Activated CD4-positive, alpha-beta T cell treated with anti-CD3 and anti-CD28 coated beads for 36 hours (primary cell): ENCODE measurements around the gene SLX9. TPM values are rescaled to one million over a fixed set of nuclear protein-coding genes. Genes with fewer than 3 reads are reported as not detected.
"Not testable (repeated sequence)": the region's sequence is repeated elsewhere in the genome, so short reads cannot be mapped to it uniquely, and the experiment has no call there.

Experiments used
- ATAC-seq: fragments of 200-7000 bp; cut with Tn5 transposase; one replicate; pipeline ENCODE4 v1.10.0; 2021; ENCODE audit warnings: mild to moderate bottlenecking, moderate library complexity
- CTCF ChIA-PET: fragments of 350-600 bp; sonication (Branson Sonifier 250); formaldehyde crosslinking; loops from one replicate; lab custom pipeline; 2021; ENCODE audit warnings: antibody characterized with exemption; lab: Charles Lee
- POLR2A ChIA-PET: fragments of 350-600 bp; sonication (Branson Sonifier 250); formaldehyde crosslinking; loops from one replicate; lab custom pipeline; 2021; ENCODE audit warnings: antibody characterized with exemption, inconsistent platforms; lab: Charles Lee
- DNase-seq: peaks from one replicate; pipeline ENCODE4 v3.0.0-alpha.2; 2020
- H3K27ac Mint-ChIP-seq: one replicate; pipeline ENCODE4 v1.8.0; 2021; ENCODE audit warnings: mixed read lengths
- H3K27me3 Mint-ChIP-seq: one replicate; pipeline ENCODE4 v1.8.0; 2021; ENCODE audit warnings: mixed read lengths
- H3K36me3 Mint-ChIP-seq: one replicate; pipeline ENCODE4 v1.8.0; 2021; ENCODE audit warnings: low read depth, mixed read lengths
- H3K4me1 Mint-ChIP-seq: one replicate; pipeline ENCODE4 v1.8.0; 2021; ENCODE audit warnings: mixed read lengths
- H3K4me3 Mint-ChIP-seq: one replicate; pipeline ENCODE4 v1.8.0; 2021; ENCODE audit warnings: mild to moderate bottlenecking, moderate library complexity, mixed read lengths
- H3K9me3 Mint-ChIP-seq: one replicate; pipeline ENCODE4 v1.8.0; 2021; ENCODE audit warnings: low read depth, mixed read lengths
- intact Hi-C, 2 experiments: fragments of 100-400 bp; cut with DNase I in 1 of 2; cut with micrococcal nuclease in 1 of 2; formaldehyde crosslinking; loops; one replicate each; pipeline versions ENCODE4 v1.14.2 to v1.15.1; 2022 to 2024; cut with DNase I, micrococcal nuclease
- total RNA-seq, 2 experiments: library from RNA; stranded (reverse); gene quantifications; one replicate each; pipeline ENCODE4 v1.2.3, GENCODE V29; 2021

SLX9 gene
- total RNA-seq, 2 experiments from 2014 or later = 60.8 to 68.8 TPM

DNA sequence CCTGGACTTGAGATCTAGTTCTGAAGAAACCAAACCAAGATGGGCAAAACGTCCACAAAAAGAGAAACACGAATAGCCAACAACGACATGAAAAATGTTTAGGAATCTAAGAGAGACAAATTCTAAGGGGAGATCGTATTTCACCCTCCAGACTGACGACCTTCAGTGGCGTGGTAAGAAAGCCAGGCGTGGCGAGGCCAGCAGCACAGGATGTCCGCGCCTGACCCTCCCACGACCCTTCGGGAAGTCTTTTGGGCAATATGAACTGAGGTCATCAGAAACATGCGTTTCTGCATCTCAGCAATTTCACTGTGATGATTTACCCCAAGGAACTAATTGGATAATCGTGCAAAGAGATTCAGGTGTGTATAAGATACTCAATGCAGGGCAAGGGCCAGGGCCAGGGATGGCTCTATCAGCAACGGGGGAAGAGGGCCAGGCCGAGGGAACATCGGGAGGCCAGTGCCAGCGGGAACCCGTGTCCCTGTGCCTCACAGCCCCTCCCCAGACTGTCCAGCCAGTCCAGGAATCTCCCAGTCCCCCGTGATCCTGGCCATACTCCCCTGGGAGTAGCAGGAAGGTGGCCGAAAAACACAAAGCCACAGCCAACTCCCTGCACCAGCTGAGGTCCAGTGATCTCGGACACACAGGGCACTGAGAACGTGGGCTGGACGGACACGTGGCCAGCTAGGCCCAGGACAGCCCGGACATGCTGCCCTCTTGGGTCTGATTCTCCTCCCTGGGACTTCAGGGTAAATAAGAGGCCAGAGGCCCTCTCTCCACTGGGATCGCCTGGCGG lies 81.0 kb downstream of the SLX9 start:
- no peak overlapping the region for H3K27ac Mint-ChIP-seq
- no peak overlapping the region for H3K4me3 Mint-ChIP-seq
- POLR2A ChIA-PET = no interaction called here
- no peaks in the 10 kb centered on the region for H3K36me3 Mint-ChIP-seq
- ATAC-seq (no peak), DNase-seq (peak; percentile 1)
- peaks cover 9% of the 10 kb centered on the region for H3K9me3 Mint-ChIP-seq
- intact Hi-C loops = no loop called here
- CTCF ChIA-PET = no interaction called here
- peaks cover 23% of the 10 kb centered on the region for H3K27me3 Mint-ChIP-seq
- H3K4me1 Mint-ChIP-seq = peaks cover 6% of the 10 kb centered on the region

DNA sequence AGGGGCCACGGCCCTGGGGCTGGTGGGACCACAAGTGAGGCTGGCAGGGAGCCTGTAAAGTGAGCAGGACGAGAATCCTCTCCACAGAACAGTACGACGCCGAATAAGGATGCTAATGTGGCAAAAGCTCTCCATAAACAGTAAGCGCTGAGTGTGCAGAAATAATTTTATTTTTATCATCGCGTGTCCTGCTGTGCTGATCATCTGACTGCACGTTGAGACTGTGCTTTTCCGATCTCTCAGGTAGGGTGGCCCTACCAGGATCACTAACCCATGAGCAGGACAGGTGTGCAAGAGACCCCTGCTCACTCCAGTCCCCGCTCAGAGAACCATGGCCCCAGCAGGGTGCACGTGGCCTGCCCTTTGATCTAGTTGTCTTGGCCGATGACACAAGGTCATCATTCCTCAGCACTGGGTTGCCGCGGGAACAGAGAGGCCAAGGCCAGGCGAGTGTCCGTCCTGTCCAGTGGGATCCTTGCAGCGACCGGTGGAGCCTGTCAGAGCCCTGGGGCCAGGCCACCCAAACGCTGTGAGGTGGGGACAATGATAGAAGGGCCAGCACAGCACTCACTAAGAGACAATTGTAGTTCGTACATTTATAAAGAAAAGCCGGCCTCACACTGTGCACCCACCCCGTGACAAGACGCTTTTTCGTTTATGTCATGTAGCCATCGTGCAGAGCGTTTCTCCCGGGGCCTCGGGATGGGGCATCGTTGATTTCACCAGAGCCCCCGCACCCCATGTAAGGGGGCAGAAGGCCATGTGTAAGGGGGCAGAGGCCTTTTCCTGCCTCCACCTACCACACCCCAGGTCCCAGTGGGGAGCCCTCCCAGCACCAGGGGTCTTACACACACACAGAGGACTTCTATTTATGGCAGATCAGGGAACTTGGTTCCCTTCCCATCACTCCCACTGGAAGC lies 81.9 kb downstream of the SLX9 start:
- Mint-ChIP-seq H3K9me3 (peaks cover 9% of the 10 kb centered on the region), H3K27ac (no peak overlapping the region), H3K4me1 (peaks cover 6% of the 10 kb centered on the region), H3K4me3 (no peak overlapping the region), H3K27me3 (peaks cover 20% of the 10 kb centered on the region), H3K36me3 (no peaks in the 10 kb centered on the region)
- ChIA-PET CTCF (no interaction called here), POLR2A (no interaction called here)
- ATAC-seq (no peak), DNase-seq (peak; percentile 1)
- intact Hi-C loops = no loop called here

DNA sequence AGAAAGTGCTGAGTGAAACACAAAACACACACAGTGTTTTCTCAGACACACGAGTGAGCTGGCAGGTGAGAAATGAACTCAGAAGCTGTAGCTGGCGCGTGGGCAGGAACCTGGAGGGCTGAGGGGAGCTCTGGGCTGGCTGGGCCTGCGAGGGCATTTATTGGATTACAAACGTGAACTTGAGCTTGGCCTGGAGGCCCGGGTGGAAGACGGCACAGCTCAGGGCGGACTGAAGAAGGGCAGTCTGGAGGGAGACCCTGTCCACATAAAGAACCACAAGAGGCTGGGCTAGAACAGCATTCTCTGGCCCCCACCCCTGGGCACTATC lies 82.5 kb downstream of the SLX9 start:
- ChIA-PET POLR2A (no interaction called here), CTCF (no interaction called here)
- intact Hi-C loops = no loop called here
- Mint-ChIP-seq H3K9me3 (peaks cover 9% of the 10 kb centered on the region), H3K4me3 (no peak overlapping the region), H3K27me3 (peaks cover 18% of the 10 kb centered on the region), H3K4me1 (peaks cover 6% of the 10 kb centered on the region), H3K27ac (no peak overlapping the region), H3K36me3 (no peaks in the 10 kb centered on the region)
- no peak for ATAC-seq
- DNase-seq = no peak

DNA sequence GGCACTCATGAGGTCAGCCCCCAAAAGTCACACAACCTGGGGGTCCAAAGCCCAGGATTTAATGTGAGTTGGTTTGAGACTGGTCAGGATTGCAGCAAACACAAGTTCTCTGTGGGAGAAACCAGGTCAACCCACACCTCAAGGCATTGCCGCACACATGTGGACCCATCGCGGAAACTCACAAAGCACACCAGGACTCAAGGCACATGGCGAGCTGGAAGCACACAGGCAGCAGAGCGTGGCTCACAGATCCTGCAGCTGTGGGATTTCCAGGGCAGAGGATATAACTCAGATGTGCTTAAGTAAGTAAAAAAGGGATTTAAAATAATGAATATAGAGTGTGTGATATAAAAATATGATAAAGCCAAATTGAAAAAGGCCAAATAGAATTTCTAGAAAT lies 82.9 kb downstream of the SLX9 start:
- intact Hi-C loops = no loop called here
- DNase-seq (no peak), ATAC-seq (no peak)
- CTCF ChIA-PET = interaction anchor here (1.4 kb wide), 1 partner anchor 119 kb away, joined by 3 read pairs; no protein-coding TSS in a partner anchor
- Mint-ChIP-seq H3K9me3 (peaks cover 9% of the 10 kb centered on the region), H3K27me3 (peaks cover 13% of the 10 kb centered on the region), H3K36me3 (no peaks in the 10 kb centered on the region), H3K4me1 (peaks cover 4% of the 10 kb centered on the region), H3K27ac (no peak overlapping the region), H3K4me3 (no peak overlapping the region)
- POLR2A ChIA-PET = no interaction called here

DNA sequence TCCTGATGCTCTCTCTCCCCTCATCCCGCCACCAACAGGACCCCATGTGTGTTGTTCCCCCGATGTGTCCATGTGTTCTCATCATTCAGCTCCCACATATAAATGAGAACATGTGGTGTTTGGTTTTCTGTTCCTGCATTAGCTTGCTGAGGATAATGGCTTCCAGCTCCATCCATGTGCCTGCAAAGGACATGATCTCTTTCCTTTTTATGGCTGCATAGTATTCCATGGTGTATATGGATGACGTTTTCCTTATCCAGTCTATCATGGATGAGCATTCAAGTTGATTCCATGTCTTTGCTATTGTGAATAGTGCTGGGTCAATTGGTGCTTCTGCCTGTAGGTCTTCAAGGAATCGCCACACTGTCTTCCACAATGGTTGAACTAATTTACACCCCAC lies 84.7 kb downstream of the SLX9 start:
- H3K9me3 Mint-ChIP-seq, H3K36me3 Mint-ChIP-seq, H3K27me3 Mint-ChIP-seq, DNase-seq, intact Hi-C loops, H3K4me3 Mint-ChIP-seq, H3K27ac Mint-ChIP-seq, POLR2A ChIA-PET, H3K4me1 Mint-ChIP-seq, ATAC-seq: not testable (repeated sequence)
- CTCF ChIA-PET = interaction anchor here (0.6 to 1.4 kb wide), 3 partner anchors 17 to 269 kb away, joined by 3 to 5 read pairs (median 3); no protein-coding TSS in a partner anchor

DNA sequence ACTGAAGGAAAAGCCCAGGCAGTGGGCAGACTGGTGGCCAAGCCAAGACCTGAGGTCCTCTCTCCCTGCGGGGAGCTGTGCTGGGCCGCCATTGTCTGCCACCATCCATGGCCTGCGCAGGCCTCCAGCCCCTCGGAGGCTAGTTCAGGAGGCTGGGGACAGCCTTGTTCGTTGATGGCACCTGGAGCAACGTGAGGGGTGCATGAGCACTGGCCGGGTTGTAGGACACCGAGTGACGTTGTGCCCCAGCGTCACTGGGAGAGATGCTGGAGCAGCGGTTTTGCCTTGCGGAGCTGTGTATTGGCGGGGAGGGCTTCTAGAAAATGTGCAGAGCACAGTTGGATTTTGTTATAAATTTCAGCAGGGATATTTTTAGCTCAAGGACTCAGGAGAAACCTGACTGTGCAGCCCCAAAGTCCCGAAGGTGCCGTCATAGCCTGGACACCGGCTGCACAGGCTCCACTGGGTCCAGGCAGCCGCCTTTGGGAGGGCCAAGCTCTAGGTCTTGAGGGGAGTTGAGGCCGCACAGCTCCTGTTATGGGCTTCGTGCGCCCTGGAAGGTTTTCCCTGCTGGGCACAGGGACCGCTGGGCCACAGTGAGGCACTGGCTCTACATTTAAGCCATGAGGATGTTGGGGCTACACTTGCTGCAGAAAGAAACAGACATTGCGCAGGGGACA lies 86.4 kb downstream of the SLX9 start:
- POLR2A ChIA-PET = no interaction called here

More for the DNA sequence above, 86.4 kb downstream of the SLX9 start:
- Mint-ChIP-seq H3K9me3 (peaks cover 9% of the 10 kb centered on the region), H3K4me1 (no peaks in the 10 kb centered on the region), H3K27ac (no peak overlapping the region), H3K27me3 (peaks cover 2% of the 10 kb centered on the region), H3K4me3 (no peak overlapping the region), H3K36me3 (no peaks in the 10 kb centered on the region)
- no peak for ATAC-seq
- DNase-seq = no peak
- intact Hi-C loops = no loop called here
- CTCF ChIA-PET = interaction anchor here (0.7 to 1.5 kb wide), 2 partner anchors 31 to 111 kb away, joined by 3 to 4 read pairs; no protein-coding TSS in a partner anchor

Other genes starting within 250 kb of the SLX9 start
- not detected for gene KRTAP10-12, start 242.9 kb upstream of the SLX9 start, total RNA-seq
- gene TSPEAR, start 228.5 kb upstream of the SLX9 start, total RNA-seq = not detected
- 100 to 1,000 TPM; 103 to 121 TPM for gene UBE2G2, start 138.2 kb upstream of the SLX9 start, total RNA-seq
- gene SUMO3, start 122.0 kb upstream of the SLX9 start, total RNA-seq = 10 to 100 TPM; 83.4 to 84.9 TPM
- 10 to 100 TPM; 34.8 to 44.3 TPM for gene PTTG1IP, start 66.3 kb upstream of the SLX9 start, total RNA-seq
- 100 to 1,000 TPM; 217 to 250 TPM for gene ITGB2, start 19.1 kb upstream of the SLX9 start, total RNA-seq
- 10 to 100 TPM; 32.8 to 37.7 TPM for gene ADARB1, start 134.6 kb downstream of the SLX9 start, total RNA-seq